ENCODE results near the gene LRRC4C. TPM values are rescaled to one million over a fixed set of nuclear protein-coding genes. Genes with fewer than 3 reads are reported as not detected.

Gene LRRC4C
- total RNA-seq, 2 donors from 2014 or later: 2.7 to 2.8 TPM

GRCh38 chr11:40132912-40133311 is 1326.5 kb downstream of the LRRC4C start:
- no peak overlapping the region for H3K4me3 ChIP-seq
- TF ChIP-seq CTCF (IDR thresholded peaks at IDR 0.05): no peak

GRCh38 chr11:40130427-40130826 is 1329.0 kb downstream of the LRRC4C start:
- Histone ChIP-seq H3K36me3 (no peaks in the 10 kb centered on the region), H3K27me3 (no peaks in the 10 kb centered on the region), H3K4me1 (no peaks in the 10 kb centered on the region), H3K4me3 (no peak overlapping the region), H3K9me3 (no peaks in the 10 kb centered on the region), H3K27ac (no peak overlapping the region)
- no peak for TF ChIP-seq CTCF (IDR thresholded peaks at IDR 0.05)
- DNase-seq (ENCODE audit: low spot score): no peak

More at GRCh38 chr11:40132912-40133311, 1326.5 kb downstream of the LRRC4C start:
- DNase-seq (ENCODE audit: low spot score): no peak
- no peaks in the 10 kb centered on the region for H3K4me1 ChIP-seq
- H3K9me3 ChIP-seq: no peaks in the 10 kb centered on the region
- no peak overlapping the region for H3K27ac ChIP-seq
- H3K36me3 ChIP-seq: no peaks in the 10 kb centered on the region
- no peaks in the 10 kb centered on the region for H3K27me3 ChIP-seq

- Histone ChIP-seq H3K27ac (no peak overlapping the region), H3K4me3 (no peak overlapping the region), H3K27me3 (no peaks in the 10 kb centered on the region), H3K36me3 (no peaks in the 10 kb centered on the region), H3K4me1 (no peaks in the 10 kb centered on the region), H3K9me3 (peaks cover 0 to under 1% of the 10 kb centered on the region in 2 donors)
- peak in 1 of 2 donors; percentile 36 for TF ChIP-seq CTCF (IDR thresholded peaks at IDR 0.05)
- DNase-seq (ENCODE audit: low spot score): no peak
Measured at GRCh38 chr11:40129266-40129665, 1330.2 kb downstream of the LRRC4C start.

- no peak for TF ChIP-seq CTCF (IDR thresholded peaks at IDR 0.05)
- no peaks in the 10 kb centered on the region for H3K4me1 ChIP-seq
- DNase-seq (ENCODE audit: low spot score): no peak
Measured at GRCh38 chr11:40125054-40125453, 1334.4 kb downstream of the LRRC4C start.

GRCh38 chr11:40119661-40120060 is 1339.8 kb downstream of the LRRC4C start:
- no peak for TF ChIP-seq CTCF (IDR thresholded peaks at IDR 0.05)
- Histone ChIP-seq H3K27ac (no peak overlapping the region), H3K9me3 (peaks cover 0 to 11% of the 10 kb centered on the region in 2 donors), H3K4me3 (no peak overlapping the region), H3K36me3 (no peaks in the 10 kb centered on the region), H3K27me3 (no peaks in the 10 kb centered on the region), H3K4me1 (no peaks in the 10 kb centered on the region)
- no peak for DNase-seq (ENCODE audit: low spot score)

More at GRCh38 chr11:40125054-40125453, 1334.4 kb downstream of the LRRC4C start:
- Histone ChIP-seq H3K4me3 (no peak overlapping the region), H3K9me3 (peaks cover 0 to 11% of the 10 kb centered on the region in 2 donors), H3K36me3 (no peaks in the 10 kb centered on the region), H3K27ac (no peak overlapping the region), H3K27me3 (no peaks in the 10 kb centered on the region)

- H3K36me3 ChIP-seq: no peaks in the 10 kb centered on the region
- no peaks in the 10 kb centered on the region for H3K27me3 ChIP-seq
- H3K27ac ChIP-seq: no peak overlapping the region
- no peaks in the 10 kb centered on the region for H3K4me1 ChIP-seq
- peaks cover 0 to 5% of the 10 kb centered on the region in 2 donors for H3K9me3 ChIP-seq
- H3K4me3 ChIP-seq: no peak overlapping the region
- no peak for TF ChIP-seq CTCF (IDR thresholded peaks at IDR 0.05)
- no peak for DNase-seq (ENCODE audit: low spot score)
Measured at GRCh38 chr11:40118780-40119179, 1340.7 kb downstream of the LRRC4C start.

Data from right atrium auricular region (tissue), 2 donors.